GM19035 (cell line): ENCODE measurements around the gene TVP23C.
"Not testable (repeated sequence)": the region's sequence is repeated elsewhere in the genome, so short reads cannot be mapped to it uniquely, and the experiment has no call there.

Source experiments
- ATAC-seq: cut with Tn5 transposase; IDR thresholded peaks from one replicate; pipeline ENCODE4 v1.9.1; 2021; ENCODE audit not compliant: unreplicated experiment

TVP23C gene

GRCh38 chr17:15526292-15527218, 36.7 kb downstream of the TVP23C start:
- not testable (repeated sequence) for ATAC-seq

- ATAC-seq: not testable (repeated sequence)
Observed at GRCh38 chr17:15524990-15525985, 38.0 kb downstream of the TVP23C start.

DNA sequence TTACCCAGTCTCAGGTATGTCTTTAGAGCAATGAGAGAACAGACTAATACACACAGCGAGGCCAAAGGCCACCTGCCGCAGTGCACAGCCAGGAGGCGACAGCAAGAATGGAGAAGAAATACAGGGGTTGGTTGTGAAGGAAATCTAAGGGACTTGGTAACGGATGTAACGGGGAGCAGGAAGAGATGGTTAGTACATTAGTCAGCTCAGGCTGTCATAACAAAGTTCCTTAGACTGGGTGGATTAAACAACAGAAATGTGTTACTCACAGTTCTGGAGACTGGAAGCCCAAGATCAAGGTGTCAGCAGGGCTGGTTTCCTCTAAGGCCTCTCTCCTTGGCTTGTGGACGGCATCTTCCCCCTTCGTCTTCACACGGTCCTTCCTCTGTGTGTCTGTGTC, 47.1 kb downstream of the TVP23C start:
- no peak for ATAC-seq

- ATAC-seq: no peak
Observed at GRCh38 chr17:15514469-15514868, 48.8 kb downstream of the TVP23C start.

GRCh38 chr17:15513856-15514459, 49.3 kb downstream of the TVP23C start:
- ATAC-seq: no peak

GRCh38 chr17:15513058-15513791, 50.1 kb downstream of the TVP23C start:
- ATAC-seq: no peak

- ATAC-seq: no peak
Observed at GRCh38 chr17:15512071-15512709, 51.1 kb downstream of the TVP23C start.

DNA sequence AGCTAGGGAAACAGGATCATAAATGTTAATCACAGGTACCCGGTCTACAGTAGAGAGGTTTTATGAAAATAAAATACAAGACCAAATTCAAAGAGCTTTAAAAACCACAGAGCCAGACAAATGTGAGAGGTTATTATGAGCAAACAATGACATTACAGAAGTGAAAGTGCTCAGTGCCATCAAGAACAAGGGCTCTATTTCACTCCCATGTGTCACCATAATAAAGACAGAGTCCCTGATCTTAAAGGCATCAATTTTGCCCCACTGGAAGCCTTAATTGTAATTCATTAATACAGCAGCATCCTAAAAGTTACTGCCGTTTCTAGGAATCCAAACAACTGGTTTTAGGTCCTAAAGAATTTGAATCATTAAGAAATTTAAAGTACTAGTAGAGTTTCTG, 52.1 kb downstream of the TVP23C start:
- no peak for ATAC-seq

DNA sequence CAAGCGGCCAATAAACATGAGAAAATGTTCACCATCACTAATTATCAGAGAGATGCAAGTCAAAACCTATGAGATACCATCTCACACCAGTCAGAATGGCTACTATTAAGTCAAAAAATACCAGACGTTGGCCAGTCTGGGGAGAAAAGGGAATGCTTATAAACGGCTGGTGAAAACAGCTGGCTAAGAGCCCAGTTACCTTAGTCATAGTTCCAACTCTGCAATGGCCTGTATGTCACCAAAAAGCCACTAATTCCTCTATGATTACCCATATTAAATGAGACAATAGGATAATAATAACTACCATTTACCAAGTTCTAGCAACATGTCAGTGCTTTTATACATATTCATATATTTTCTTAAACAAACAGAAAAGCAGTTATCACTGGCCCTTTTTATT, 52.9 kb downstream of the TVP23C start:
- ATAC-seq: no peak

- no peak for ATAC-seq
Observed at GRCh38 chr17:15509095-15509494, 54.2 kb downstream of the TVP23C start.

DNA sequence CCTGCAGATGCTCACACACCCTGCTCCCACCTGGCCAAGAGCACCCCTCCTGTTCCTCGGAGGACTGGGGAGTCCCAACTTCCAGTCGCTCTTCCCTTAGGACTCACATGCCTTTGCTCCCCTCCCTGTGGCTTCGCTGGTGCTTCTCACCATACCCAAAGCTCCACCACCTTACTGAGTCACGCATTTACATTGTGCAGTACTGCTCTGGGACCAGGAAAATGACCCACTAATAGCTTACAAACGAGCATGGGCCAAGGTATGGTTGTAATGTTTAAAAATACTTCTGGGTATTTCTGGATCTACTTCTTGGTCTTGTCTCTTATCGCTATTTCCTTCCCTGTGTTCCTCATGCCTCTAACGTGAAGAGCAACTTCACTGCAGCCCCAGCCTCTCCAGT, 54.8 kb downstream of the TVP23C start:
- ATAC-seq: no peak

DNA sequence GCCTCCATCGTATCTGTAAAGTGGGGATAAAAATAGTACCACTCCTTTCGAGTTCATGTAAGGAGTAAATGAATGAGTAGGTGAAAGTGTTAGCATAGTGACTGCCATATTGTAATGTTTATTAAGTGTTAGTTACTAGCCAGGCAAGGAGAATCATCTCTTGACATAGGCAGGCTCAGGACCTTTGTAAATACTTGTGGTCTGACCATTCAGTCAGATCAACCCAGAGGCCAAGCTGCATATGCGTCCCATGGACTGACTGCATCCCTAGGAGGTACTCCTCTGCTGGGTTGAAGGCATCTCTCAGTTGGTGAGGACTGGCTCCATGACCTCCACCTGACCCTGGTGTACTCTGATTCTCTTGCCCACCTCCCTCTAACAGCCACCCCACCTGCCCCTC, 55.4 kb downstream of the TVP23C start:
- no peak for ATAC-seq

DNA sequence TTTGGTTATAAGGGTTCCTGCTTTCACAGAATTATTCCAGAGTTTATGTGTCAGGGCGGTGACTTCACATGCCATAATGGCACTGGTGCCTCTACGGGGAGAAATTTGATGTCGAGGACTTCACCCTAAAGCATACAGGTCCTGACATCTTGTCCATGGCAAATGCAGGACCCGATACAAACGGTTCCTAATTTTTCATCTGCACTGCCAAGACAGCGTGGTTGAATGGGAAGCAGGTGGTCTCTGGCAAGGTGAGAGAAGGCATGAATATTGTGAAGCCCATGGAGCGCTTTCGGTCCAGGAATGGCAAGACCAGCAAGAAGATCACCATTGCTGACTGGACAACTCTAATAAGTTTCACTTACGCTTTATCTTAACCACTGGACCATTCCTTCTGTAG, 56.3 kb downstream of the TVP23C start:
- ATAC-seq: no peak

GRCh38 chr17:15505708-15506107, 57.6 kb downstream of the TVP23C start:
- not testable (repeated sequence) for ATAC-seq

DNA sequence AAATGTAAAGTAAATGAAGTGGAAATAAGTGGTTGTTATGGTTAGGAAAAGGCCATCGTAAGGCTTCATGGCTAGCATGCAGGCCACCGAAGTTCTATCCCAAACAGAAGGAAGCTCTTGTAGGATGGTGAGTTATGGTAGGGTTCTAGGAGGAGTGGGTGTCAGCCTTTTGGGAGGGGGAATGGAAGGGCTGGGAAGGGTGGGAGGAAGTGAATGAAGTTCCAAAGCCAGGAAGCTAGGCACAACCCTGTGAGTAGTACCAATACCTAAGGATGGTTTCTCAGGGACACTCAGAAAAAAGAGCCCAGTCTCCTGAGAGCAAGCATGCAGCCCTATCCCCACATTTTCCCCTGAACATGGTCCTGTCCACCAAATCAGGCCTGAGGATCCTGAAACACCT, 59.6 kb downstream of the TVP23C start:
- ATAC-seq: no peak

DNA sequence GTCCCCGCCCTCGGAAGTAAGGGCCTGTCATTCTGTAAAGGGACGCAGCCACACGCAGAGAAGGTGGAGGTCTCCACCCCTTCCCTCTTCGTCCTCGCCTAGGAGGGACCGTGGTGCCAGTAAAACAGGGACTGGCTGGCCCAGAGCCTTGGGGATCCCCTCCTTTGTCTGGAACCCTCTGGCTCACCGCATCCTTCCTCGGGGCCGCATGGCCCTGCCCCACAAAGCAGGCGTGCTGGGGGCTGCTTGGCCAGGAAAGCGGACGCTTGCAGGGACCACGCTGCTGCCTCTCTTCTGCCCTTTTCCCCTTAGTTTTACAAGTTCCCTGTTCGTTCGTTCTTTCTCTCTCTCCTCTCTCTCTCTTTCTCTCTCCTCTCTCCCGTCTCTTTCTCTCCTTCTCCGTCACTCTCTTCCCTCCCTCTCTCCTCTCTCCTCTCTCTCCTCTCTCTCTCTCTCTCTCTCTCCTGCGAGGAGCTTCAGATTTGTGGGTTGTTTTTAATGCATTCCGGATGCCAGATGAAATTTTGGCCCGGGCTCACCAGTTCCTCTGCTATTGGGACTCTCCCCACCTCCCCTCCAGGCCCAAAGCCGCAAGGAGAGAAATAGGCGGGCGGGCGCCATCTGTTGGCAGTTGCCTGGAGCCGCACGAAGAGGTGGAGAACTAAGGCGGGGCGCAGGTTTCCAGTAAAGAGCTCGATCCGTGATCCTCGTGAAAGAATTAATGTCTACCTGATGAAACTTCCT, 60.7 kb downstream of the TVP23C start:
- ATAC-seq: peak; percentile 87

DNA sequence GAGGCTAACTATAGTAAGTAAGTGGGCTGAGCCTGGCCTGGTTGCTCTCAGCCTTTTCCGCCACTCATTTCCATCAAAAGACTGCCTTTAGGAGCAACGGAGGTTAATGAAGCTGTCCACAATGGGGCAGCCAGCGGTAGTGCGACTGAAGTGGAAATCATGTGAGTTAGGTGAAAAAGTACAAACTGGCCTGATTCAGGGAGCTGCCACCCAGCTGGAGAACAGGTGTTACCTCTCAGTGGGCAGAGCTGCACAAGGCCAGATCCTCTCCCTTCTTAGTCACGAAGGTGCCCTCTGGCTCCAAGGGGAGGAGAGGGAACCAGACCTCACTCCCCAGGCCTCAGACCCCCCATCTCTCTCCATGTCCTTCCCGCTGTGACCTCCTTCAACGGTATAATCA, 61.5 kb downstream of the TVP23C start:
- no peak for ATAC-seq

- ATAC-seq: no peak
Observed at GRCh38 chr17:15501282-15501681, 62.0 kb downstream of the TVP23C start.

- no peak for ATAC-seq
Observed at GRCh38 chr17:15498107-15498506, 65.2 kb downstream of the TVP23C start.
